RWPE1 (cell line): ENCODE data around the gene CHEK1.

Experiments used
- CTCF ChIA-PET: fragments of 350-600 bp; sonication (Branson Sonifier 250); formaldehyde crosslinking; extraction: SDS; loops from one replicate; lab custom pipeline; 2021; lab: Yijun Ruan, JAX
- POLR2A ChIA-PET: fragments of 400-600 bp; formaldehyde crosslinking; extraction: SDS; loops from one replicate; lab custom pipeline; 2020; ENCODE audit warnings: antibody characterized with exemption; ENCODE audit not compliant: low non-redundant PET; lab: Yijun Ruan, JAX
- DNase-seq: peaks from one replicate; pipeline ENCODE4 v3.0.0; 2012; ENCODE audit warnings: low spot score
- H3K27ac ChIP-seq: fragments of 450-650 bp; 2 replicates; pipeline ENCODE4 v1.5.1; 2017
- TF ChIP-seq, protein P1 (sequence below): fragments of 450-650 bp; conservative IDR thresholded peaks from 2 replicates; pipeline ENCODE4 v1.5.1; 2017; ENCODE audit warnings: low read depth, mild to moderate bottlenecking

CHEK1 gene

DNA sequence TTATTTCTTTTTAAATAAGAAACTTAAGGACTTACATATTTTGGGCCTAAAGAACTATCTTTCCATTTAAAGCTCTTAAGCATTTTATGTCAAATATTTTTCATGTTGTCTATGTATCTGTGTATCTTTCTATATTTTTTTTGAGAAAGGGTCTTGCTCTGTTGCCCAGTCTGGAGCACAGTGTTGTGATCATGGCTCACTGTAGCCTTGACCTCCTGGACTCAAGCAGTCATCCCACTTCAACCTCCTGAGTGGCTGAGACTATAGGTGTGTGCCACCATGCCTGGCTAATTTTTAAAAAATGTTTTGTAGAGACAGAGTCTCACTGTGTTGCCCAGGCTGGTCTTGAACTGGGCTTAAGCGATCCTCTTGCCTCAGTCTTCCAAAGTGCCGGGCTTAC is 24.3 kb upstream of the CHEK1 start:
- ChIA-PET POLR2A (no interaction called here), CTCF (no interaction called here)
- no peak for DNase-seq
- no peak overlapping the region for H3K27ac ChIP-seq
- TF ChIP-seq, protein P1, sequence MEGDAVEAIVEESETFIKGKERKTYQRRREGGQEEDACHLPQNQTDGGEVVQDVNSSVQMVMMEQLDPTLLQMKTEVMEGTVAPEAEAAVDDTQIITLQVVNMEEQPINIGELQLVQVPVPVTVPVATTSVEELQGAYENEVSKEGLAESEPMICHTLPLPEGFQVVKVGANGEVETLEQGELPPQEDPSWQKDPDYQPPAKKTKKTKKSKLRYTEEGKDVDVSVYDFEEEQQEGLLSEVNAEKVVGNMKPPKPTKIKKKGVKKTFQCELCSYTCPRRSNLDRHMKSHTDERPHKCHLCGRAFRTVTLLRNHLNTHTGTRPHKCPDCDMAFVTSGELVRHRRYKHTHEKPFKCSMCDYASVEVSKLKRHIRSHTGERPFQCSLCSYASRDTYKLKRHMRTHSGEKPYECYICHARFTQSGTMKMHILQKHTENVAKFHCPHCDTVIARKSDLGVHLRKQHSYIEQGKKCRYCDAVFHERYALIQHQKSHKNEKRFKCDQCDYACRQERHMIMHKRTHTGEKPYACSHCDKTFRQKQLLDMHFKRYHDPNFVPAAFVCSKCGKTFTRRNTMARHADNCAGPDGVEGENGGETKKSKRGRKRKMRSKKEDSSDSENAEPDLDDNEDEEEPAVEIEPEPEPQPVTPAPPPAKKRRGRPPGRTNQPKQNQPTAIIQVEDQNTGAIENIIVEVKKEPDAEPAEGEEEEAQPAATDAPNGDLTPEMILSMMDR = no peak

DNA sequence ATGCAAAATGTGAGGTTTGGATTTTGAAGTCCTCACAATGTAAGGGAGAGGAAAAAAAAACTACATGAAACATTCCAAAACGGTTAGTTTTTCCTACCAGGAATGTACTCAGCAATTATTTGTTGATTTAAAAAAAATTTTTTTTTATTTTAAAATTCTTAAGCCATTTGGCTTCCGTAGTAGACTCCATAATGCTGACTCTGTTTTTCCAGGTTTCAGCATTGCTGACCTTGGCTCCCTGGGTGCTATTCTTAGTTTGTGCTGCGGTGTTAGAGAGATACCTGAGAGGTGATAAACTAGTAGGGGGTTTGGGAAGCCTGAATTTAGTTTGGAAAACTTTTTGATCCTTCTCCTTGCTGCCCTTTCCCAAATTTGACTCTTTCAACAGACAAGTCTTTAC is 21.8 kb upstream of the CHEK1 start:
- CTCF ChIA-PET = no interaction called here
- H3K27ac ChIP-seq = no peak overlapping the region
- TF ChIP-seq, protein P1 = no peak
- POLR2A ChIA-PET = no interaction called here
- DNase-seq = no peak

DNA sequence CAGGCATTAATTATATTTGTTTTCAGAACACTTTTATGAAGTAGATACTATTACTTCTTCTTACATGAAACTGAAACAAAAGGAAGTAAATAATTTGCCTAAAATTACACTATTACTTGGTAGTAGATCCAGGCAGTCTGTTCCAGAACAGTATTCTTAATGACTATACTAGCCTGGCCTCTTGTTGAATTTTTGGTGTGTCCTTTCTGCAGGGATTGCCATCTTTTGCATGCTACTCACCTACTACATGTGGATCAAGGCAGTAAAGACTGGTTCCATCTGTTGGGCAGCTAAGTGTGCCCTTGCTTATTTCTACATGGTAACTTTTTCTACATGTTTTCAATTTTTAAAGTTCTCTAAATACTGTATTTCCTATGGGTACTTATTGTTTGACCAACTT is 19.5 kb upstream of the CHEK1 start:
- POLR2A ChIA-PET = no interaction called here
- CTCF ChIA-PET = no interaction called here
- TF ChIP-seq, protein P1 = no peak
- no peak overlapping the region for H3K27ac ChIP-seq
- DNase-seq = no peak

DNA sequence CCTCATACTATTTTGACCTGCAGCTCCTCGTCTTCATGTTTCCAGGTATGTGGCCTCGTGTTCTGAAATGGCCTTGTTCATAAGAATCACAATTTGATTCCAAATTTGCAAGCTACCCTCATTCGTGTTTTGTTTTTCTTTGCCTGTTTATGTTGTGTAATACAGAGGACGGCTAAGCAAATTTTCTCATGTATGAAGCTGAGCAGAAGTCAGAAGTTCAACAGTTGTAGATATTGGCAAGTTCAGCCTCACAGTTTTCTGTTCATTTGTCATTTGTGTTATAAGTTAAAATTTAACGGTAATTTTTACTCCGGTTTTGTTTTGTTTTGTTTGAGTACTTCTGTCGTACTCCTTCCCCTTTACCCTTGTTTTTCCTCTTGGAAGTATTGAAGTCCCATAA is 15.4 kb upstream of the CHEK1 start:
- ChIA-PET POLR2A (no interaction called here), CTCF (no interaction called here)
- no peak for DNase-seq
- H3K27ac ChIP-seq = no peak overlapping the region
- TF ChIP-seq, protein P1 = no peak

DNA sequence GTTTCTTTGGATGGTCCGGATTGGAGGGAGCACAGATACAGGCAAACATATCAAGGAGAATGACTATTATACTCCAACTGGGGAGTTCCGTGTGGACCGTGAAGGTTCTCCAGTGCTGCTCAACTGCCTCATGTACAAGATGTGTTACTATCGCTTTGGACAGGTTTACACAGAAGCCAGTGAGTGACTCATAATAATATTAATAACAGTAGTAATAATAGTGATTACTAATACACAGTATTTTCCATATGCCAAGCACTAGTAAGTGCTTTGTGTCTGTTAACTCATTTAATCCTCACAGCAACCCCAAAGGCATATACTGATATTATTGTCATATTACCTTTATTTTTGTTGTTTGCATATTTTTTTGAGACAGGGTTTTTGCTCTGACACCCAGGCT is 6.6 kb upstream of the CHEK1 start:
- POLR2A ChIA-PET = no interaction called here
- no peak overlapping the region for H3K27ac ChIP-seq
- TF ChIP-seq, protein P1 = no peak
- CTCF ChIA-PET = no interaction called here
- no peak for DNase-seq

DNA sequence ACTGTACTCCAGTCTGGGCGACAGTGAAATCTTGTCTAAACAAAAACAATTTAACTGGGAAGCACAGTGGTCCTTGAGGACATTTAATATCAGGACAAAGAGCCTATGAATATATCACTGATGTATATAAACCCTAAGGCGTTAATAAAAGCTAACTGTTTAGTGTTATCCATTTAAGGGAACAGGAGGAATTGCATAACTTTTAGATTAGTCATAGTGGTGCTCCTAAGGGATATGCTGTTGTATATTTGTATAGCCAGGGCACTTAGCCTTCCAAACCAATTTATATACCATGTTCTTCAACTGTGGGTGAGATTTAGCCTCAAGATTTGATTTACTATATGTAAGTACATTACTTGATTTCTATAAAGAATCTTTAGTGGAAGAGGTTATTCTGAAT is 3.0 kb upstream of the CHEK1 start:
- CTCF ChIA-PET = no interaction called here
- DNase-seq = peak; percentile 60
- no peak overlapping the region for H3K27ac ChIP-seq
- TF ChIP-seq, protein P1 = no peak
- POLR2A ChIA-PET = no interaction called here

DNA sequence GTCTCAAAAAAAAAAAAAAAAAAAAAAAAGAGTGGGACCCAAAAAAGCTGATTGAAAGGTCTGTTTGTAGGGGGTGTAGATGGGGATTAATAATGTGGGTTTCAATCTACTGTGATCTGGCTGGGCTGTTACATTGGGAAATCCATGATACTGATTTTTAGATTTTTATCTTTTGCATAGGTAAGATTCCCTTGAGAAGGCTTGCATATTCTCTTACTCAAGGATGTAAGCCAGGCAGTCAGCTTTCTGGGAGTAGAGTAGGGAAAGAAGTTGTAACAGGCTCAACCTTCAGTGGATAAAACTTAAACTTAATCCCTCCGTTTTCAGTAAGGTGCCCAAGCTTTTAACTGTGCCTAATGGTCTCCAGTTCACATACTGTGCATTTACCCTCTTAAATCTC is 1.9 kb upstream of the CHEK1 start:
- TF ChIP-seq, protein P1 = no peak
- DNase-seq = no peak
- no peak overlapping the region for H3K27ac ChIP-seq
- POLR2A ChIA-PET = no interaction called here
- CTCF ChIA-PET = interaction anchor here (0.6 to 0.7 kb wide), 2 partner anchors 19 to 127 kb away, joined by 4 read pairs; partner anchors contain the start of gene FEZ1
